ENCODE measurements around the gene ITGB2.

ITGB2 gene

DNA sequence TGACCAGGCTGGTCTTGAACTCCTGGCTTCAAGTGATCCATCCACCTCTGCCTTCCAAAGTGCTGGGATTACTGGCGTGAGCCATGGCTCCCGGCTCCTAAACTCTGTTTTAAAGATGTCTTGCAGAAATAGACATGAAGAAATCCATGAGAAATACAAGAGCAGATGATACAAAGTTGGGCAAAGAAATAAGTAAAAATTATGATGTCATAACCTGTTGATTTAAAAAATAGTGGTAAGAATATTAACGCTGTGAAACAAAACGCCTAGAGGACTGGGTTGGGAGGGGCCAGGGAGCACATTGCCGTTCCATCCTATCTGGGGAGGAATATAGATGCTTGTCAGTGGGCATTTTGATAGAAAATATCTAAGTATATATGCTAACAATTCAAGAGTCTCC, 1.2 kb upstream of the ITGB2 start:
- TF ChIP-seq, protein P1, sequence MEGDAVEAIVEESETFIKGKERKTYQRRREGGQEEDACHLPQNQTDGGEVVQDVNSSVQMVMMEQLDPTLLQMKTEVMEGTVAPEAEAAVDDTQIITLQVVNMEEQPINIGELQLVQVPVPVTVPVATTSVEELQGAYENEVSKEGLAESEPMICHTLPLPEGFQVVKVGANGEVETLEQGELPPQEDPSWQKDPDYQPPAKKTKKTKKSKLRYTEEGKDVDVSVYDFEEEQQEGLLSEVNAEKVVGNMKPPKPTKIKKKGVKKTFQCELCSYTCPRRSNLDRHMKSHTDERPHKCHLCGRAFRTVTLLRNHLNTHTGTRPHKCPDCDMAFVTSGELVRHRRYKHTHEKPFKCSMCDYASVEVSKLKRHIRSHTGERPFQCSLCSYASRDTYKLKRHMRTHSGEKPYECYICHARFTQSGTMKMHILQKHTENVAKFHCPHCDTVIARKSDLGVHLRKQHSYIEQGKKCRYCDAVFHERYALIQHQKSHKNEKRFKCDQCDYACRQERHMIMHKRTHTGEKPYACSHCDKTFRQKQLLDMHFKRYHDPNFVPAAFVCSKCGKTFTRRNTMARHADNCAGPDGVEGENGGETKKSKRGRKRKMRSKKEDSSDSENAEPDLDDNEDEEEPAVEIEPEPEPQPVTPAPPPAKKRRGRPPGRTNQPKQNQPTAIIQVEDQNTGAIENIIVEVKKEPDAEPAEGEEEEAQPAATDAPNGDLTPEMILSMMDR (IDR thresholded peaks at IDR 0.05), result no peak

DNA sequence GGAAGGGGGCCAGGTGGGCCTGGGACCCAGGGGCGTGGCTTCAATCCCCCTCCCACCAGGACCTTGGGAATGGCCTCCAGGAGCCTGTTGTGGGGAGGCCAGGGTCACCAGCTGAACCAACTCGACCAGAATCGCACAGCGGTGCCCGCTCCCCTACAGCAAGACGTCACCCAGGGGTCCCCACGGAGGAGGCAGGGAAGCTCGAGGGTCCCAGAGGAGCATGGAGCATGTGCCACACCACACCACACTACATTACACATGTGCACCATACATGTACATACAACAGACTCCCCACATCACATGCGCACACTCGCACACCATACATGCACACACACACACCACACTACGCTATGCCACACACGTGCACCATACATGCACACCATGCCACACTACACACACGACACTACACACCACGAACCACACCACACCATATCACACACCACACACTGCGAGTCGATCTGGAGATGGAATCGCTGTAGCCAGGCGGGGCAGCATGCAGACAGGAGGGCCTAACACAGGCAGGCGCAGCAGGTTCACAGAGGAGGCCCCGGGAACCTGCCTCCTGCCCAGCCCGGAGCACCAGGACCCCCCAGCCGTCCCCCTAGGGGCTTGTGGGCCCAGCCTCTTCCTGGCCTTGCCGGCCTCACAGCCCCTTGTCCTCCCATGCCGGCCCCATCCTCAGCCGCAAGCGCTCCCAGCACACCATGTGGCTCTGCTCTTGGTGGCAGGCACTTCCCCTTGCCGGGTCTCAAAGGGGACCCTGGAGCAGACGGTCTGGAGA, 596 bp downstream of the ITGB2 start:
- TF ChIP-seq, protein P1 (IDR thresholded peaks at IDR 0.05), result no peak

DNA sequence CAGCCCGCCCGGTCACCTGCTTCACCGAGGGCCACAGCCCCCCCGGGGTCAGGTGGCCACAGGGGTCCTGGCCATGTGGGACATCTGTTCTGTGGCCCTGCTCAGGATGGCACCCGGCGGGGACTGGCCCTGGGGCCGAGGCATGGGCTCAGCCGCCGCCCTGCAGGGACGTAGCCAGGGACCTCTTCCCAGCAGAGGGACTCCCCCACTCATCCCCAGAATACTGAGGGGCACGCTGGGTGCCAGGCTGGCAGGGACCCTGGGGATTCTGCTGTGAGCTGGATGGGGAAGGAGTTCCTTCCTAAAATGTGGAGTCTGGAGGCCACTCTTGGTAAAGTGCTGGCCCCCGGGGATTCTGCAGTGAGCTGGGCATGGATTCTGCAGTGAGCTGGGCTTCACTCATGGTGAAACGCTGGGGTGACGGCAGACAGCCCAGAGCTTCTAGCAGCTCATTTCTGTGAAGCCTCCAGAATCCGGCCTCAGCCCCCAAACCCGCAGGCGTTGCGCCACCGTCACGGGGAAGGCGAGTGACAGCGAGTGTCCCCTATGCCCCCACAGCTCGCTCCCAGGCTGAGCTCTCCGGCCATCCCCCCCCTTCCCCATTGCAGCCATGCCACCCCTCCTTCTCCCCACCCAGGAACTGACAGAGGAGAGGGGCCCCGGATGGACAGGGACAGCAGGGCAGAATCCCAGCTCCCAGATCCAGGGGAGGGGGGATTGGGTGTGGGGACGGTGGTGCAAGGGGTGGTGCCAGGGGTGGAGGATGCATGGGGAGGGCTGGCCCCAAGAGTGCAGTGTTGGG, 1.4 kb downstream of the ITGB2 start:
- TF ChIP-seq, protein P1 (IDR thresholded peaks at IDR 0.05), result no peak

DNA sequence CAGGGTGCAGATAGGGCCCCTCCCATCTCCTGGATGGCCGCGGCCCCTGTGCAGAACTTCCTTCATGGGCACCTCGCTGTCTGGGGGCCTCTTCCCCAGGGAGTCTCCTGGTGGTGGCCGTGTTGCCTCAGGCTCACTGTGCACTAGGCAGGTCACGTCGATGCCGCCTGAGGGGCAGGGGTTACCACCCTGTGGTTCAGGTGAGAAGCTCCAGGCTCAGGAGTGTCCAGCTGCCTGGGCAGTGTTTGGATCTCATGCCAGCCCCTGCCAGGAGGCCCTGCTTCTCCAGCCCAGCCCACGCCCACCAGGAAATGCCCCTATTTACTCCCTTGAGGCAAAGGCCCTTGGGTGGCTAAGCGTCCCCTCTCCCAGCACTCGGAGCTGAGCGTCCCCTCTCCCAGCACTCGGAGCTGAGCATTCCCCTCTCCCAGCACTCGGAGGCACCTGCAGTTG, 2.1 kb downstream of the ITGB2 start:
- TF ChIP-seq, protein P1 (IDR thresholded peaks at IDR 0.05), result no peak

DNA sequence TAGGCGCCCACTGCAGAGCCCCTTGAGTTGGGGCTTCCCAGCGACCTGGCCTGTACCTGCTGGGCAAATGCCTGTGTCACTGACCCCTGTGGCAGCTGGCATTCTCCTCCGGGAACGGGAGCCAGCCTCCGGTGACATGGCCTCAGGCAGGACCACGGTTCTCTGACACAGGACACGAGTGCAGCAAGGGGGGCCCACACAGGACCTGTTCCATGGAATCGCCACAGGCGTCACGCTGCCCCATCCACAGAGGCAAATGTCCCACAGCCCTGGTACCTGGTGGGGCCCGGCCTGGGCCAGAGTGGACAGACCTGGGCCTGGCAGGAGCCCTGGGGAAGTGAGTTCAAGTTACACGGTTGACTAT, 2.6 kb downstream of the ITGB2 start:
- TF ChIP-seq, protein P1 (IDR thresholded peaks at IDR 0.05), result no peak

DNA sequence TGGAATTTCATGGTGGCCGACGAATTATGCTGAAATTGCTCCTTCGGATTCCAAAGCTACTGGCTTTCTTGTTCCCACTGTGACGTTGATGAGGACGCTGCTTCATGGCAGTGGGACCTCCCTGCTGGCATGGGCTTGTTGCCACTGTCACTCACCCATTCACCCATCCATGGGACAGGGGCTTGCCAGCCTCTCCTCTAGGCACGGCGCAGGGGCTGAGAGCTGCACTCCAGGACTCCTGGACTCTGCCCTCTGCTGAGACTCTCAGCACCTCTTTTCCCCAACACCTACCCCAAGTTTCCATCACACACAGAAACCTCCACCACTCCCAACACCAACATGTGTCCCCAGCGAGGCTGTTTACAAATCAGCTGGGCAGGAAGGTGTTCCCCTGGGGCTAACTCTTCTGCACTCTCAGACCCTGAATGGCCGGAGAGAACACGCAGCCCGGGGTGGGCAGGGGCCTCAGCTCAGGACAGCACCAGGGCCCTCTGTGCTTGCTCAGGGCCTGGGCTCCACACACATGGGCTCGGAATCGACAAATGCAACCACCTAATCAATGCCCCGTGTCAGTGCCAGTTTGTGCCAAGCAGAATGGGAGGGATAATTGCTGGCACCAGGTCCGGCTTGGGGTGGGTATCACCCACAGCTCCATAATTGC, 3.1 kb downstream of the ITGB2 start:
- TF ChIP-seq, protein P1 (IDR thresholded peaks at IDR 0.05), result no peak

DNA sequence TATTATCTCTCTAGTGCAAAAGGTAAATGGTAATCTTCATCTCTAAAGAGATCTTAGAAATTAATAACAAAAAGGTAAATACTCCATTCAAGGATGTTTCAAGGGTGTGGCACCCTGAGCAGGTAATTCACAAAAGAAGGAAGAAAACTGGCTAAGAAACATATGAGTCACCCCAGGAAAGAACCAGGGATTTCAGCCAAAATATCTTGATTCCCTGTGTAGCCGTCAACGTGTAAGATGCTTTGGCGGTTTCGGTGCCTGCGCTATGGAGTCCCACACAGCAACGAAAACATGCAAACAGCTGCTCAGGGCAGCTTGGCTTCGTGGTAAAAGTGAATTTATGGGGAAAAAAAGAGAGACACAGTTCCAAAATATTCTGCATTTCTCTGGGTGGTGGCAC, 3.7 kb downstream of the ITGB2 start:
- TF ChIP-seq, protein P1 (IDR thresholded peaks at IDR 0.05), result no peak
